ENCODE results near the gene VPREB3. TPM values are rescaled to one million over a fixed set of nuclear protein-coding genes. Genes with fewer than 3 reads are reported as not detected.

VPREB3 gene
- total RNA-seq, 1 experiment from 2014 or later: 1.1 TPM

DNA sequence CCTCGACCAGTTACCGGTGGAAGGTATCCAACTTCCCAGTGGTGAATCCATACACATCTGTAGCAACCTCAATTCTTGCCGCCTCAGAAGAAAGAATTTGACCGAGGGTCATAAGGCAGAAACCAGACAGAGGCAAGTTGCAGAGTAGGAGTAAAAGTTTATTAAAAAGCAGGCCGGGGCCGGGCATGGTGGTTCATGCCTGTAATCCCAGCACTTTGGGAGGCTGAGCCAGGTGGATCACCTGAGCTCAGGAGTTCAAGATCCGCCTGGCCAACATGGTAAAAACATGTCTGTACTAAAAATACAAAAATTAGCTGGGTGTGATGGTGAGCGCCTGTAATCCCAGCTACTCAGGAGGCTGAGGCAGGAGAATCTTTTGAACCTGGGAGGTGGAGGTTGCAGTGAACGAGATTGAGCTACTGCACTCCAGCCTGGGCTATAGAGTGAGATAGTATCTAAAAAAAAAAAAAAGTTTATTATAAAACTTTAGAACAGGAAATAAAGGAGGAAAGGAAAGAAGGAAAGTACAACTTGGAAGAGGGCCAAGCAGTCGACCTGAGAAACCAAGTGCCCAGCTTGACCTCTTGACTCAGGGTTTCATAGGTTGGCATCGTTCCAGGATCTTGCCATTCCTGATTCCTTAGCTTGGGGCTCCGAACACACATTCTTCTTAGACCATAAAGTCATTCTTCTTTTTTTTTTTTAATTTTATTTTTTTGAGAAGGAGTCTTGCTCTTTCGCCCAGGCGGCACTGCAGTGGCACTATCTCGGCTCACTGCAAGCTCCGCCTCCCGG is 35.7 kb downstream of the VPREB3 start:
- no TSS peak for BruUV-seq (replicated peaks)
- Histone ChIP-seq H2AFZ (no peak overlapping the region), H3K4me3 (no peak overlapping the region), H3K79me2 (ENCODE audit: low read depth) (peaks cover 10% of the 10 kb centered on the region), H3K27me3 (ENCODE audit: insufficient read depth, low read depth) (no peaks in the 10 kb centered on the region), H3F3A (ENCODE audit: insufficient read depth, low read depth) (peaks cover 16% of the 10 kb centered on the region), H3K27ac (no peak overlapping the region), H3K9me3 (ENCODE audit: insufficient read depth, low read depth) (no peaks in the 10 kb centered on the region), H3K9me2 (ENCODE audit: insufficient read depth) (no peaks in the 10 kb centered on the region), H3K4me2 (no peak overlapping the region), H3K4me1 (replicated peaks; ENCODE audit: insufficient read depth) (peaks cover 15% of the 10 kb centered on the region), H4K20me1 (ENCODE audit: insufficient read depth) (no peaks in the 10 kb centered on the region), H3K36me3 (ENCODE audit: low read depth) (no peaks in the 10 kb centered on the region)
- peak; percentile 31 to 43 for DNase-seq
- TF ChIP-seq, protein P1, sequence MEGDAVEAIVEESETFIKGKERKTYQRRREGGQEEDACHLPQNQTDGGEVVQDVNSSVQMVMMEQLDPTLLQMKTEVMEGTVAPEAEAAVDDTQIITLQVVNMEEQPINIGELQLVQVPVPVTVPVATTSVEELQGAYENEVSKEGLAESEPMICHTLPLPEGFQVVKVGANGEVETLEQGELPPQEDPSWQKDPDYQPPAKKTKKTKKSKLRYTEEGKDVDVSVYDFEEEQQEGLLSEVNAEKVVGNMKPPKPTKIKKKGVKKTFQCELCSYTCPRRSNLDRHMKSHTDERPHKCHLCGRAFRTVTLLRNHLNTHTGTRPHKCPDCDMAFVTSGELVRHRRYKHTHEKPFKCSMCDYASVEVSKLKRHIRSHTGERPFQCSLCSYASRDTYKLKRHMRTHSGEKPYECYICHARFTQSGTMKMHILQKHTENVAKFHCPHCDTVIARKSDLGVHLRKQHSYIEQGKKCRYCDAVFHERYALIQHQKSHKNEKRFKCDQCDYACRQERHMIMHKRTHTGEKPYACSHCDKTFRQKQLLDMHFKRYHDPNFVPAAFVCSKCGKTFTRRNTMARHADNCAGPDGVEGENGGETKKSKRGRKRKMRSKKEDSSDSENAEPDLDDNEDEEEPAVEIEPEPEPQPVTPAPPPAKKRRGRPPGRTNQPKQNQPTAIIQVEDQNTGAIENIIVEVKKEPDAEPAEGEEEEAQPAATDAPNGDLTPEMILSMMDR (conservative IDR thresholded peaks at IDR 0.05): no peak
- no peak for TF ChIP-seq EZH2 (IDR thresholded peaks at IDR 0.05; ENCODE audit: low read depth)
- ChIA-PET CTCF (interaction anchor here (0.7 kb wide), 1 partner anchor 513 kb away, joined by 3 read pairs; no protein-coding TSS in a partner anchor), POLR2A (ENCODE audit: unreplicated experiment) (no interaction called here)
- intact Hi-C loops (cut with micrococcal nuclease; ENCODE audit: unreplicated experiment): no loop called here

DNA sequence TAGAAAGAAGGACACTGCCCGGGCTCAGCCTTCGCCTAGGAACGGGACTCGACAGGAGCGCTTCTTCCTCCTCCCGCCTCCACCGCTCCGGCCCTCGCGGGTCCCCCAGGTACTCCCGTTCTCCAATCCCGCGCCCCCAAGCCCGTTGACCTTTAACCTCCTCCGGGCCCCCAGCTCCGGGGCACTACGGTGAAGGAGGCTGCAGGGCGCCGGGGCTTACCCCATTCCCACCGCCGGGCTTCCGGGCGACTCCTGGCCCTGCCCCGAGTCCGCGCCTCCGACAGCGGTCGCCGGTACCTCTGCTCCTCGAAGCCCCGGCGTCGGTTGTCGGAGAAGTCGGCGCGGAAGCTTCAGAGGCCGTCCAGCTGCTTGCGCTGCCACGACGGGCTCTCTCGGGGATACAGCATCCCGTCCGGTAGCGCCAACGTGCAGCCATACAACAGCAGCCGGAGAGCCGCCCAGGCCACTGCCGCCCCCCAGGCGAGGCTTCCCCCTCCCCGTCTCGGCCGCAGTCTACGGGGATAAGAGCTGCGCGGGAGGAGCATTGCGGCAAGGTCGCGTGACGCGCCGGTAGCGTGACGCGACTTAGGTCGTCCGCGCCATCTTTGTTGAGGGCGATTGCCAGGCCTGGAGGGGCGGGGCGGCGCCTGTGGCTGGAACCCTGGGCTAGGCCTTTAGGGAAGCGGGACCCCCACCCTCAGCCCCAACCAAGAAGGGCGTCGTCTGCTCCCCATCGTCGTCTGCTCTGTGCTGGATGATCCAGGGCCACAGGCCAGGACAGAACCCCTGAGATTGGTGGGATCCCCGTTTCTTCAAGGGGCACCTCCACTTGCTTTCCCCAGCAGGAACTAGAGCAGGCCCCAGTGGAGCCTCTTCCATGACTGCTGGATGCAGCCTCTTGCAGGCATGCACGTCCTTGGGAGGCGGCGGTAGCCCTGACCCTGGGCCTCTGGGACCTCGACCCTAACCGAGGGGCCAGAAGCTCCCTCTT is 37.1 kb downstream of the VPREB3 start:
- intact Hi-C loops (cut with micrococcal nuclease; ENCODE audit: unreplicated experiment): no loop called here
- H3K4me2 ChIP-seq: peak overlapping the region; percentile 91
- H4K20me1 ChIP-seq (ENCODE audit: insufficient read depth): no peaks in the 10 kb centered on the region
- H3K27ac ChIP-seq: no peak overlapping the region
- 0 out of 2 replicates have a peak, but pooled peaks cover 8% of the 10 kb centered on the region for H3K4me1 ChIP-seq (replicated peaks; ENCODE audit: insufficient read depth)
- no peaks in the 10 kb centered on the region for H3K27me3 ChIP-seq (ENCODE audit: insufficient read depth, low read depth)
- peak; percentile 49 to 68 for DNase-seq
- H3K9me2 ChIP-seq (ENCODE audit: insufficient read depth): no peaks in the 10 kb centered on the region
- TF ChIP-seq EZH2 (IDR thresholded peaks at IDR 0.05; ENCODE audit: low read depth): no peak
- TF ChIP-seq, protein P1 (conservative IDR thresholded peaks at IDR 0.05): no peak
- H2AFZ ChIP-seq: peak overlapping the region; percentile 95
- H3K9me3 ChIP-seq (ENCODE audit: insufficient read depth, low read depth): no peaks in the 10 kb centered on the region
- ChIA-PET CTCF (interaction anchor here (0.6 kb wide), 1 partner anchor 440 kb away, joined by 3 read pairs; no protein-coding TSS in a partner anchor), POLR2A (ENCODE audit: unreplicated experiment) (no interaction called here)
- H3K36me3 ChIP-seq (ENCODE audit: low read depth): no peaks in the 10 kb centered on the region
- BruUV-seq (replicated peaks): no TSS peak
- peaks cover 9% of the 10 kb centered on the region; the same call in 1 of the 2 replicates for H3F3A ChIP-seq (ENCODE audit: insufficient read depth, low read depth)
- H3K79me2 ChIP-seq (ENCODE audit: low read depth): peaks cover 10% of the 10 kb centered on the region
- H3K4me3 ChIP-seq: peak overlapping the region; percentile 92

DNA sequence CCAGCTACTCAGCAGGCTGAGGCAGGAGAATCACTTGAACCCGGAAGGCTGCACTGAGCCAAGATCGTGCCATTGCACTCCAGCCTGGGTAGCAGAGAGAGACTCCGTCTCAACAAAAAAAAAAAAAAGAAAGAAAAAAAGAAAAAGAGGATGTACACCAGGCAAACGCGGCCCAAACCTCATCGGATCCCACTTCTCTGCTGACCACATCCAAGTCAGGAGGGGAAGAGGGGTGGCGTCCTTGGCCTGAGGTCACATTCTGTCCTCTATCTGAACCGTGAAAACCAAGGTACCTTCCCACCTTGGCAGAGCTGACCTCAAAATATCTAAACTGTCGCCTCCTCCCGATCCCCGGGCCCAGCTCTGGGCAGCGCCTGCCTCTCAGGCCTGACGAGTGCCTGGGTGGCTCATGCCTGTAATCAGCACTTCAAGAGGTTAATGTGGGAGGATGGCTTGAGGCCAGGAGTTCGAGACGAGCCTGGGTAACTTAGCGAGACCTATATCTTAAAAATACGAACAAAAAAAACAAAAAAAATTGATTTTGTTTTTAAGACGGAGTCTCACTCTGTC is 38.3 kb downstream of the VPREB3 start:
- H3F3A ChIP-seq (ENCODE audit: insufficient read depth, low read depth): peaks cover 9% of the 10 kb centered on the region; the same call in 1 of the 2 replicates
- 0 out of 2 replicates have a peak, but pooled peaks cover 8% of the 10 kb centered on the region for H3K4me1 ChIP-seq (replicated peaks; ENCODE audit: insufficient read depth)
- H3K27me3 ChIP-seq (ENCODE audit: insufficient read depth, low read depth): no peaks in the 10 kb centered on the region
- H3K9me3 ChIP-seq (ENCODE audit: insufficient read depth, low read depth): no peaks in the 10 kb centered on the region
- H3K79me2 ChIP-seq (ENCODE audit: low read depth): peaks cover 10% of the 10 kb centered on the region
- TF ChIP-seq, protein P1 (conservative IDR thresholded peaks at IDR 0.05): no peak
- no peak for TF ChIP-seq EZH2 (IDR thresholded peaks at IDR 0.05; ENCODE audit: low read depth)
- H4K20me1 ChIP-seq (ENCODE audit: insufficient read depth): no peaks in the 10 kb centered on the region
- H3K4me3 ChIP-seq: peak overlapping the region; percentile 92; the same call in 1 of the 2 replicates
- H2AFZ ChIP-seq: no peak overlapping the region
- H3K9me2 ChIP-seq (ENCODE audit: insufficient read depth): no peaks in the 10 kb centered on the region
- no peaks in the 10 kb centered on the region for H3K36me3 ChIP-seq (ENCODE audit: low read depth)
- H3K4me2 ChIP-seq: peak overlapping the region; percentile 91
- no peak for DNase-seq
- CTCF ChIA-PET: no interaction called here
- no TSS peak for BruUV-seq (replicated peaks)
- intact Hi-C loops (cut with micrococcal nuclease; ENCODE audit: unreplicated experiment): no loop called here
- POLR2A ChIA-PET (ENCODE audit: unreplicated experiment): no interaction called here
- H3K27ac ChIP-seq: no peak overlapping the region

Measured in PC-9 (cell line).